GM12892 (cell line): ENCODE results near the gene KLF3.

Source experiments
- POLR2A ChIP-seq: IDR thresholded peaks from 2 replicates; pipeline ENCODE4 v1.6.1; 2011; ENCODE audit warnings: low read depth, low read length, control low read depth
- POLR2AphosphoS5 ChIP-seq: IDR thresholded peaks from 2 replicates; pipeline ENCODE4 v1.6.1; 2011; ENCODE audit warnings: low read depth, low read length, control low read depth
- TAF1 ChIP-seq: IDR thresholded peaks from 2 replicates; pipeline ENCODE4 v1.6.1; 2011; ENCODE audit warnings: low read depth, mild to moderate bottlenecking, control low read depth, low read length, borderline replicate concordance

DNA sequence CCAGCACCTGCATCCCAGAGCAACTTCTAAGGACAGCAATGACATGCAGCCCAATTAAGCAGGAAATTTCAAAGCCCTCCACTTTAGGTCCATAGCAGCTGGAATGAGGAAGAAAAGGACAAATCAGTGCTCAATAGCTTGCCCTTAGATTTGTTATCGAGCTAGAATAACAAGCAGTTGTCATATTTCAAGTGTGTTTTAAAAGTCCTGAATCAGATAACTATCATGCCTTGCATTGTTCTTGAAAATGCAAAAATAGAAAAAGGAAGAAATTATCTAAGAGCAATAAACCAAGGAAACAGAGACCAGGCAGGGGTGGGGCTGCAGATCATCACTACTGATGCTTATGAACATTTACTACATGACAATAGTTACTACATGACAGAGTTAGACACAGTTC is 43.9 kb upstream of the KLF3 start:
- TF ChIP-seq POLR2A (no peak), POLR2AphosphoS5 (no peak), TAF1 (no peak)
